HepG2 (cell line): ENCODE data around the gene IMMT. TPM values are rescaled to one million over a fixed set of nuclear protein-coding genes. Genes with fewer than 3 reads are reported as not detected.

Source experiments
- ATAC-seq: fragments of 200-7000 bp; cut with Tn5 transposase; 3 replicates; pipeline ENCODE4 v1.9.1; 2020; ENCODE audit warnings: mild to moderate bottlenecking, moderate library complexity
- BruUV-seq: library from RNA; stranded (reverse); fragments of 400-500 nt; replicated peaks from 2 replicates; lab custom pipeline; 2021; lab: Mats Ljungman, UMichigan
- CTCF ChIA-PET: fragments of 300-600 bp; formaldehyde crosslinking; extraction: SDS; loops from one replicate; lab custom pipeline; 2021; ENCODE audit warnings: low total read pairs, inconsistent platforms, low intra/inter-chr PET ratio; lab: Yijun Ruan, JAX
- POLR2A ChIA-PET: fragments of 350-600 bp; sonication (Branson Sonifier 250); formaldehyde crosslinking; loops from one replicate; lab custom pipeline; 2020; ENCODE audit warnings: antibody characterized with exemption, inconsistent platforms; lab: Yijun Ruan, JAX
- DNase-seq: peaks from one replicate; pipeline ENCODE4 v3.0.0-alpha.2; 2015; ENCODE audit warnings: low spot score
- FAIRE-seq: peaks from 3 replicates; lab custom pipeline; 2011; peaks lifted over from hg19 to GRCh38; lab: Jason Lieb, UNC
- H2AFZ ChIP-seq: one replicate; pipeline ENCODE4 v1.6.1; 2011; ENCODE audit warnings: low read length, inconsistent platforms
- H3K27ac ChIP-seq: fragments of 300-600 bp; 3 replicates; pipeline ENCODE4 v1.8.0; 2011; ENCODE audit warnings: mixed run types, mild to moderate bottlenecking, mixed read lengths, low read length, inconsistent platforms; ENCODE audit not compliant: insufficient read depth; ENCODE audit errors: extremely low read length
- H3K27me3 ChIP-seq, 2 experiments: fragments of 200-600 bp in 1 of 2; 2 replicates in 1 of 2; 3 replicates in 1 of 2; pipeline versions ENCODE4 v1.6.0 to v1.8.0; 2011; ENCODE audit warnings: low read length in 2 of 2, mild to moderate bottlenecking in 2 of 2, moderate library complexity in 2 of 2, inconsistent platforms in 1 of 2; ENCODE audit not compliant: insufficient read depth in 2 of 2, control insufficient read depth in 1 of 2
- H3K36me3 ChIP-seq, 2 experiments: fragments of 200-600 bp in 1 of 2; replicated peaks in 1 of 2; 2 replicates in 1 of 2; 3 replicates in 1 of 2; pipeline versions ENCODE4 v1.5.1 to v1.8.0; 2011; ENCODE audit warnings: low read length in 2 of 2, inconsistent platforms in 1 of 2; ENCODE audit not compliant: insufficient read depth in 2 of 2, control insufficient read depth in 1 of 2
- H3K4me1 ChIP-seq: 2 replicates; pipeline ENCODE4 v1.5.1; 2012; ENCODE audit warnings: low read length, inconsistent platforms; ENCODE audit not compliant: insufficient read depth
- H3K4me2 ChIP-seq: 2 replicates; pipeline ENCODE4 v1.6.0; 2011; ENCODE audit warnings: low read depth, low read length, inconsistent platforms
- H3K4me3 ChIP-seq, 3 experiments: fragments of 200-600 bp in 1 of 3; sonication (generic), shearing (Covaris generic) in 1 of 3; replicated peaks in 1 of 3; 2 replicates each; pipeline ENCODE4 v1.5.1; 2011 to 2016; ENCODE audit warnings: low read length in 3 of 3, inconsistent platforms in 2 of 3, low read depth in 2 of 3, mild to moderate bottlenecking in 2 of 3, control low read depth in 1 of 3, mixed read lengths in 1 of 3; ENCODE audit not compliant: insufficient read depth in 1 of 3
- H3K79me2 ChIP-seq: one replicate; pipeline ENCODE4 v1.6.1; 2011; ENCODE audit warnings: low read length, inconsistent platforms; ENCODE audit not compliant: insufficient read depth
- H3K9ac ChIP-seq: 2 replicates; pipeline ENCODE4 v1.6.0; 2011; ENCODE audit warnings: mild to moderate bottlenecking, low read depth, low read length, inconsistent platforms; ENCODE audit not compliant: insufficient read depth
- H3K9me3 ChIP-seq: 2 replicates; pipeline ENCODE4 v1.5.1; 2012; ENCODE audit warnings: mild to moderate bottlenecking, low read length
- H4K20me1 ChIP-seq: 2 replicates; pipeline ENCODE4 v1.6.0; 2011; ENCODE audit warnings: inconsistent platforms, mild to moderate bottlenecking, low read length, moderate library complexity; ENCODE audit not compliant: insufficient read depth
- AKAP8 ChIP-seq: sonication (generic); formaldehyde crosslinking; IDR thresholded peaks from 2 replicates; pipeline ENCODE4 v1.5.1; 2020; ENCODE audit warnings: mild to moderate bottlenecking, missing genetic modification reagents
- DPF2 ChIP-seq: sonication (generic); formaldehyde crosslinking; IDR thresholded peaks from 2 replicates; pipeline ENCODE4 v1.4.0; 2020; ENCODE audit warnings: mild to moderate bottlenecking, low read depth, missing genetic modification reagents, borderline replicate concordance
- NR2C2 ChIP-seq: sonication (generic); formaldehyde crosslinking; IDR thresholded peaks from 2 replicates; pipeline ENCODE4 v1.4.0; 2020; ENCODE audit warnings: missing genetic modification reagents, mild to moderate bottlenecking, moderate library complexity, borderline replicate concordance
- YEATS4 ChIP-seq: sonication (generic); formaldehyde crosslinking; IDR thresholded peaks from 2 replicates; pipeline ENCODE4 v1.4.0; 2020; ENCODE audit warnings: missing genetic modification reagents, borderline replicate concordance
- ZNF33B ChIP-seq: sonication (generic); formaldehyde crosslinking; IDR thresholded peaks from 2 replicates; pipeline ENCODE4 v1.5.1; 2020; ENCODE audit warnings: mild to moderate bottlenecking, missing genetic modification reagents
- WGBS: methylation state at CpG from one replicate; pipeline ENCODE4 v1.1.6; 2017; ENCODE audit warnings: low lambda C conversion rate; 5-methylcytosine and 5-hydroxymethylcytosine counted together
- in situ Hi-C: cut with HindIII; loops from 2 replicates; pipeline ENCODE4 v1.10.0; 2017; ENCODE audit warnings: low pct_unique_long_range_greater_than_20kb; ENCODE audit not compliant: extremely low pct_ligation_motif_present
- intact Hi-C: fragments of 100-400 bp; cut with micrococcal nuclease; formaldehyde crosslinking; loops from one replicate; pipeline ENCODE4 v1.10.0; 2022; ENCODE audit not compliant: unreplicated experiment
- polyA plus RNA-seq, 8 experiments: library from polyadenylated mRNA; depleted of rRNA in 3 of 8; stranded (reverse) in 7 of 8; unstranded in 1 of 8; fragments of >200 nt; fragmentation: Illumina TruSeq in 4 of 8; extraction: Trizol in 4 of 8; gene quantifications; 2 replicates each; pipeline versions ENCODE4 v1.2.1 to v1.2.3, GENCODE V29; 2011 to 2016; ENCODE audit warnings: low read depth in 4 of 8, missing spikeins in 1 of 8, mixed read lengths in 1 of 8; ENCODE audit not compliant: insufficient read depth in 1 of 8
- total RNA-seq, 5 experiments: library from RNA; depleted of rRNA; stranded (reverse); fragments of >200 nt; fragmentation: Illumina TruSeq; extraction: Trizol; gene quantifications; 2 replicates each; pipeline ENCODE4 v1.2.3, GENCODE V29; 2016; ENCODE audit warnings: low read depth in 1 of 5
- TF ChIP-seq, protein P1 (sequence below): sonication (generic); formaldehyde crosslinking; IDR thresholded peaks from 2 replicates; pipeline ENCODE4 v1.9.0; 2021; ENCODE audit warnings: missing genetic modification reagents, borderline replicate concordance

IMMT gene
- total and polyA plus RNA-seq, 2 of the 13 experiments (the other 11 are each of a cell fraction or from before 2014, with no cell fraction given): 63.5 to 119 TPM

DNA sequence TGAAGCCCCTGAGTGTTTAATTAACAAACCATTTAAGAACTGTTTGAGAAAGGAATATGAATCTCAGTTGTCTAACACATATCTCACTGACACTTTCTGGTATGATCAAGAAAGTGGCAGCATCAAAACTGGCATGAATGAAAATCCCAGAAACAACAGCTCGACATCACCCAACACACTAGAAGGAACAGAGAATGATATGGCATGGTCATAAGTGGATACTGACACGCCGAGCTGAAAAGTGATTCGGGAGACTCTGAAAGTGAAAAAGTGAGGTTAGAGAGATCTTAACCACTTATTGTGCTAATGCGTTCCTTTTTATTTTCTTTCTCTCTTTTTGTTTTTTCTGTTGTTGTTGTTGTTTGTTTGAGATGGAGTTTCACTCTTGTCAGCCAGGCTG, 41.9 kb upstream of the IMMT start:
- in situ Hi-C loops (no loop called here), intact Hi-C loops (no loop called here)
- Histone ChIP-seq H2AFZ (no peak overlapping the region), H3K36me3 (no peaks in the 10 kb centered on the region), H3K79me2 (no peaks in the 10 kb centered on the region), H4K20me1 (no peaks in the 10 kb centered on the region), H3K27me3 (peaks cover 4 to 23% of the 10 kb centered on the region in 2 experiments; a peak in 4 of 5 replicates), H3K9ac (no peak overlapping the region), H3K4me1 (peaks cover 29% of the 10 kb centered on the region), H3K4me3 (no peak overlapping the region), H3K27ac (no peak overlapping the region), H3K9me3 (no peaks in the 10 kb centered on the region), H3K4me2 (no peak overlapping the region)
- no TSS peak for BruUV-seq
- no peak for TF ChIP-seq NR2C2 (CRISPR knock-in tag)
- no peak for TF ChIP-seq AKAP8 (CRISPR knock-in tag)
- TF ChIP-seq DPF2 (CRISPR knock-in tag): no peak
- TF ChIP-seq ZNF33B (CRISPR knock-in tag): no peak
- TF ChIP-seq, protein P1, sequence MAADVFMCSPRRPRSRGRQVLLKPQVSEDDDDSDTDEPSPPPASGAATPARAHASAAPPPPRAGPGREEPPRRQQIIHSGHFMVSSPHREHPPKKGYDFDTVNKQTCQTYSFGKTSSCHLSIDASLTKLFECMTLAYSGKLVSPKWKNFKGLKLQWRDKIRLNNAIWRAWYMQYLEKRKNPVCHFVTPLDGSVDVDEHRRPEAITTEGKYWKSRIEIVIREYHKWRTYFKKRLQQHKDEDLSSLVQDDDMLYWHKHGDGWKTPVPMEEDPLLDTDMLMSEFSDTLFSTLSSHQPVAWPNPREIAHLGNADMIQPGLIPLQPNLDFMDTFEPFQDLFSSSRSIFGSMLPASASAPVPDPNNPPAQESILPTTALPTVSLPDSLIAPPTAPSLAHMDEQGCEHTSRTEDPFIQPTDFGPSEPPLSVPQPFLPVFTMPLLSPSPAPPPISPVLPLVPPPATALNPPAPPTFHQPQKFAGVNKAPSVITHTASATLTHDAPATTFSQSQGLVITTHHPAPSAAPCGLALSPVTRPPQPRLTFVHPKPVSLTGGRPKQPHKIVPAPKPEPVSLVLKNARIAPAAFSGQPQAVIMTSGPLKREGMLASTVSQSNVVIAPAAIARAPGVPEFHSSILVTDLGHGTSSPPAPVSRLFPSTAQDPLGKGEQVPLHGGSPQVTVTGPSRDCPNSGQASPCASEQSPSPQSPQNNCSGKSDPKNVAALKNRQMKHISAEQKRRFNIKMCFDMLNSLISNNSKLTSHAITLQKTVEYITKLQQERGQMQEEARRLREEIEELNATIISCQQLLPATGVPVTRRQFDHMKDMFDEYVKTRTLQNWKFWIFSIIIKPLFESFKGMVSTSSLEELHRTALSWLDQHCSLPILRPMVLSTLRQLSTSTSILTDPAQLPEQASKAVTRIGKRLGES: no peak
- TF ChIP-seq YEATS4: no peak
- DNase-seq (no peak), ATAC-seq (no peak), FAIRE-seq (no peak)
- 65% methylated on average over 5 of the region's 5 CpGs for WGBS
- ChIA-PET CTCF (no interaction called here), POLR2A (no interaction called here)
